HepG2 (cell line): Measurements from ENCODE around the gene CALHM5.

Source experiments
- EZH2 ChIP-seq: conservative IDR thresholded peaks from 2 replicates; pipeline ENCODE4 v1.6.1; 2012; ENCODE audit warnings: mild to moderate bottlenecking, low read depth, low read length, moderate library complexity
- SOX13 ChIP-seq, 3 experiments: fragments of 450-650 bp in 1 of 3; sonication (generic) in 1 of 3; formaldehyde crosslinking in 1 of 3; IDR thresholded peaks in 2 of 3; conservative IDR thresholded peaks in 1 of 3; 2 replicates each; pipeline versions ENCODE4 v1.5.0 to v1.6.1; 2016 to 2020; ENCODE audit warnings: antibody characterized with exemption in 1 of 3, mild to moderate bottlenecking in 1 of 3, missing compliant biosample characterization in 1 of 3, missing genetic modification reagents in 1 of 3, moderate library complexity in 1 of 3
- ZNF20 ChIP-seq: sonication (generic); formaldehyde crosslinking; IDR thresholded peaks from 2 replicates; pipeline ENCODE4 v1.4.0; 2020; ENCODE audit warnings: mild to moderate bottlenecking, moderate library complexity, missing genetic modification reagents
- ZNF761 ChIP-seq: sonication (generic); formaldehyde crosslinking; conservative IDR thresholded peaks from 2 replicates; pipeline ENCODE4 v1.4.0; 2020; ENCODE audit warnings: mild to moderate bottlenecking, missing genetic modification reagents

DNA sequence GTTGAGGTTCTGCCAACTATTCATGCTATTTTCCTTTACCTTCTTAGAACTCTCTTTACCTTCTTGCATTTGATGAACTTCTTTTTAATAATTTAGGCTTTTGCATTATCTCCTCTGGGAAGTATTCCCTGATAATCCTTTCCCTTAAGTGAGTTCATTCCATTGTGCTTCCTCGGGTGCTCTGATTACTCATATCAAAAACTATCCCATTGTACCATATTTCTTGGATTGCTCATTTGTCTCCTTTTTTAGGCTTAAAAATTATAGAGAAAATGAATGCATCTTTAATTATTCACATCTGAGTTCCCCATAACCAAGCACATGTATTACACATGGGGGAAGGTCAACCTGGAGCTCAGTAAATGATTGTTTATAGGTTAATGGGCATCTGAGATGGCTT lies 44.6 kb downstream of the CALHM5 start:
- TF ChIP-seq ZNF761 (CRISPR knock-in tag) (no peak), ZNF20 (no peak), SOX13 (IDR thresholded peaks at IDR 0.05) (no peak), SOX13 (CRISPR knock-in tag; conservative IDR thresholded peaks at IDR 0.05 in 1 of 2, IDR thresholded peaks at IDR 0.05 in 1 of 2) (no peak), EZH2 (no peak)
